Measurements from ENCODE around the gene CCNK. TPM values are rescaled to one million over a fixed set of nuclear protein-coding genes. Genes with fewer than 3 reads are reported as not detected.

The CCNK gene
- total and polyA plus RNA-seq, 2 of the 13 experiments (the other 11 are each of a cell fraction or from before 2014, with no cell fraction given), result 4.9 to 9.7 TPM

DNA sequence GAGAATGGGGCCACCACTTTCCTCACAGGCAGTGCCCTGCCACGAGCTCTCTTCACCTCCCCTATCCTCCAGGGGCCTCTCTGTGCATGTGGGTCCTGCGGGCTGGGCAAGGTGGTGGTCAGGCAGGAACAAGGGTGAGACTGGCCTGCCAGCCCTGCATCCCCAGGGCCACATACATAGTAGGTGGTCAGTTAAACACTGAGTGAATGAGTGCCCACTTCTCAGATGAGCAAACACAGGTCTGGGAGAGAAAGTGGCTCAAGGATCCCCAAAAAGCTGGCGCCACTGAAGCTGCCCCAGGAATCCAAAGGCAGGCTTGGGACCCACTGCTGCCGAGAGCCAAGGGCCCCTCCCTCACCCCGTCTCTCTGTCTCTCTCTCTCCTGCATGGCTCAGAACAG lies 51.1 kb downstream of the CCNK start (continued):
- TF ChIP-seq, protein P1, sequence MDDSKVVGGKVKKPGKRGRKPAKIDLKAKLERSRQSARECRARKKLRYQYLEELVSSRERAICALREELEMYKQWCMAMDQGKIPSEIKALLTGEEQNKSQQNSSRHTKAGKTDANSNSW (CRISPR knock-in tag; IDR thresholded peaks at IDR 0.05; ENCODE audit: borderline replicate concordance), result no peak
- TF ChIP-seq, protein P2, sequence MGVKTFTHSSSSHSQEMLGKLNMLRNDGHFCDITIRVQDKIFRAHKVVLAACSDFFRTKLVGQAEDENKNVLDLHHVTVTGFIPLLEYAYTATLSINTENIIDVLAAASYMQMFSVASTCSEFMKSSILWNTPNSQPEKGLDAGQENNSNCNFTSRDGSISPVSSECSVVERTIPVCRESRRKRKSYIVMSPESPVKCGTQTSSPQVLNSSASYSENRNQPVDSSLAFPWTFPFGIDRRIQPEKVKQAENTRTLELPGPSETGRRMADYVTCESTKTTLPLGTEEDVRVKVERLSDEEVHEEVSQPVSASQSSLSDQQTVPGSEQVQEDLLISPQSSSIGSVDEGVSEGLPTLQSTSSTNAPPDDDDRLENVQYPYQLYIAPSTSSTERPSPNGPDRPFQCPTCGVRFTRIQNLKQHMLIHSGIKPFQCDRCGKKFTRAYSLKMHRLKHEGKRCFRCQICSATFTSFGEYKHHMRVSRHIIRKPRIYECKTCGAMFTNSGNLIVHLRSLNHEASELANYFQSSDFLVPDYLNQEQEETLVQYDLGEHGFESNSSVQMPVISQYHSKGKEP (CRISPR knock-in tag; IDR thresholded peaks at IDR 0.05), result no peak
- TF ChIP-seq PCBP1 (IDR thresholded peaks at IDR 0.05; ENCODE audit: borderline replicate concordance, low read depth, low read length) (no peak), GATA4 (IDR thresholded peaks at IDR 0.05; ENCODE audit: borderline replicate concordance, low read depth) (no peak)
- TF ChIP-seq, protein P3, sequence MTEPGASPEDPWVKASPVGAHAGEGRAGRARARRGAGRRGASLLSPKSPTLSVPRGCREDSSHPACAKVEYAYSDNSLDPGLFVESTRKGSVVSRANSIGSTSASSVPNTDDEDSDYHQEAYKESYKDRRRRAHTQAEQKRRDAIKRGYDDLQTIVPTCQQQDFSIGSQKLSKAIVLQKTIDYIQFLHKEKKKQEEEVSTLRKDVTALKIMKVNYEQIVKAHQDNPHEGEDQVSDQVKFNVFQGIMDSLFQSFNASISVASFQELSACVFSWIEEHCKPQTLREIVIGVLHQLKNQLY (CRISPR knock-in tag; IDR thresholded peaks at IDR 0.05), result no peak
- TF ChIP-seq, protein P4, sequence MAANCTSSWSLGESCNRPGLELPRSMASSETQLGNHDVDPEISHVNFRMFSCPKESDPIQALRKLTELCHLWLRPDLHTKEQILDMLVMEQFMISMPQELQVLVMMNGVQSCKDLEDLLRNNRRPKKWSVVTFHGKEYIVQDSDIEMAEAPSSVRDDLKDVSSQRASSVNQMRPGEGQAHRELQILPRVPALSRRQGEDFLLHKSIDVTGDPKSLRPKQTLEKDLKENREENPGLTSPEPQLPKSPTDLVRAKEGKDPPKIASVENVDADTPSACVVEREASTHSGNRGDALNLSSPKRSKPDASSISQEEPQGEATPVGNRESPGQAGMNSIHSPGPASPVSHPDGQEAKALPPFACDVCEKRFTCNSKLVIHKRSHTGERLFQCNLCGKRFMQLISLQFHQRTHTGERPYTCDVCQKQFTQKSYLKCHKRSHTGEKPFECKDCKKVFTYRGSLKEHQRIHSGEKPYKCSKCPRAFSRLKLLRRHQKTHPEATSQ (CRISPR knock-in tag; IDR thresholded peaks at IDR 0.05; ENCODE audit: borderline replicate concordance), result no peak

DNA sequence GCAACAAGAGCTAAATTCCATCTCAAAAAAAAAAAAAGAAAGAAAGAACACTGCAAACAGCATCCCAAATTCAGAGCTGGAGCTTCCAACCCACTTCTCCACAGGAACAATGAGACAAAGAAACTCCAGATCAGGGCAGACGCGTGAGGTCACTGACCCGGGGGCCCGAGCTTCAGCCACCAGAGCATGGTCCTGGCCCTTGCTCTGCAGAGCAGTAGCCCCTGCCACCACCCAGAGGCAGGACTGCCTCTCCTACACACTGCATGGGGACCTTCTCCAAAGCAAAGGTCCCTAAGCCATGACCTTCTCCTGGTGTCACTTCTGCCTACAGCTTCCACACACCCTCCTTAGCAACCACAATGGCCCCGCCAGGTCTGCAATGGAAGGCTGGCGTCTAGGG lies 53.1 kb downstream of the CCNK start:
- WGBS (ENCODE audit: low lambda C conversion rate), result 90% methylated on average over 5 of the region's 6 CpGs
- Histone ChIP-seq H4K20me1 (ENCODE audit: insufficient read depth, low read length) (peaks cover 44% of the 10 kb centered on the region; the same call in 1 of the 2 replicates), H3K9me3 (ENCODE audit: low read length) (no peaks in the 10 kb centered on the region), H3K4me1 (ENCODE audit: insufficient read depth, low read length) (peaks cover 27% of the 10 kb centered on the region), H2AFZ (ENCODE audit: low read length) (no peak overlapping the region), H3K9ac (ENCODE audit: insufficient read depth, low read depth, low read length) (no peak overlapping the region), H3K36me3 (replicated peaks in 1 of 2; ENCODE audit: control insufficient read depth in 1 of 2, insufficient read depth in 2 of 2, low read length in 2 of 2) (peaks cover 5 to 16% of the 10 kb centered on the region in 2 experiments; a peak in 4 of 5 replicates), H3K27ac (ENCODE audit: extremely low read length, insufficient read depth, low read length) (no peak overlapping the region), H3K79me2 (ENCODE audit: insufficient read depth, low read length) (peaks cover 34% of the 10 kb centered on the region), H3K4me2 (ENCODE audit: low read depth, low read length) (no peak overlapping the region), H3K27me3 (ENCODE audit: control insufficient read depth in 1 of 2, insufficient read depth in 2 of 2, low read length in 2 of 2) (no peaks in the 10 kb centered on the region), H3K4me3 (replicated peaks in 1 of 3; ENCODE audit: insufficient read depth in 1 of 3, low read depth in 2 of 3, low read length in 3 of 3) (no peak overlapping the region)
- no peak for DNase-seq (ENCODE audit: low spot score)
- intact Hi-C loops (cut with micrococcal nuclease; ENCODE audit: unreplicated experiment) (no loop called here), in situ Hi-C loops (cut with HindIII; ENCODE audit: extremely low pct_ligation_motif_present, low pct_unique_long_range_greater_than_20kb) (no loop called here)
- CTCF ChIA-PET (ENCODE audit: low intra/inter-chr PET ratio, low total read pairs), result no interaction called here
- peak; percentile 11; the same call in 2 of the 3 replicates for ATAC-seq
- TF ChIP-seq SP1 (IDR thresholded peaks at IDR 0.05) (no peak), SP1 (CRISPR knock-in tag; IDR thresholded peaks at IDR 0.05) (no peak), ZBTB42 (CRISPR knock-in tag; IDR thresholded peaks at IDR 0.05) (no peak), MTA1 (CRISPR knock-in tag; IDR thresholded peaks at IDR 0.05; ENCODE audit: borderline replicate concordance) (0 out of 2 replicates have a peak, but pooled peaks have one; percentile 25), ZNF777 (CRISPR knock-in tag; IDR thresholded peaks at IDR 0.05) (no peak)
- BruUV-seq (replicated peaks), result no TSS peak
- POLR2A ChIA-PET, result interaction anchor here (1.3 kb wide), 1 partner anchor 18 kb away, joined by 3 read pairs; no protein-coding TSS in a partner anchor
- no peak for FAIRE-seq

All from HepG2 (cell line).